ENCODE results near the gene MX2.

The MX2 gene

DNA sequence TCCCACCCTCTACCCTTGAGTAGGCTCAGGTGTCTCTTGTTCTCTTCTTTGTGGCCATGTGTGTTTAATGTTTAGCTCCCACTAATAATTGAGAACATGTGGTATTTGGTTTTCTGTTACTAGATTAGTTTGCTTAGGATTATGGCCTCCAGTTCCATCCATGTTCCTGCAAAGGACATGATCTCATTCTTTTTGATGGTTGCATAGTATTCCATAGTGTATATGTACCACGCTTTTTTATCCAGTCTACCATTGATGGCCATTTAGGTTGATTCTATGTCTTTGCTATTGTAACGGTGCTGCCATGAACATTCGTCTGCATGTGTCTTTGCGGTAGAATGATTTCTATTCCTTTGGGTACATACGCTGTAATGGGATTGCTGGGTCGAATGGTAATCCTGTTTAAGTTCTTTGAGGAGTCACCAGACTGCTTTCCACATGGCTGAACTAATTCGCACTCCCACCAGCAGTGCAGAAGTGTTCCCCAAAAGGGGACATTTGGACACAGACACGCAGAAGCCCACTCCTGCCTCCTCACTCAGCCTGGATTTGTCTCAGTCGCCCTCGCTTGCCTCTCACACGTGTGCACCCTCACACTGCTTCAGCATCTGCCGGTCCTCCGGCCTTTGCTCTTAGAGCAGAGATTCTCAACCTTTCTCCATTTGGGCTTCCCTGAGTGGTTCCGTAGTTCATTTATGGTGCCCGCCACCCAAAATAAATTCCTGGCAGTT is 3.7 kb downstream of the MX2 start:
- no peak for ATAC-seq
- DNase-seq, result no peak

DNA sequence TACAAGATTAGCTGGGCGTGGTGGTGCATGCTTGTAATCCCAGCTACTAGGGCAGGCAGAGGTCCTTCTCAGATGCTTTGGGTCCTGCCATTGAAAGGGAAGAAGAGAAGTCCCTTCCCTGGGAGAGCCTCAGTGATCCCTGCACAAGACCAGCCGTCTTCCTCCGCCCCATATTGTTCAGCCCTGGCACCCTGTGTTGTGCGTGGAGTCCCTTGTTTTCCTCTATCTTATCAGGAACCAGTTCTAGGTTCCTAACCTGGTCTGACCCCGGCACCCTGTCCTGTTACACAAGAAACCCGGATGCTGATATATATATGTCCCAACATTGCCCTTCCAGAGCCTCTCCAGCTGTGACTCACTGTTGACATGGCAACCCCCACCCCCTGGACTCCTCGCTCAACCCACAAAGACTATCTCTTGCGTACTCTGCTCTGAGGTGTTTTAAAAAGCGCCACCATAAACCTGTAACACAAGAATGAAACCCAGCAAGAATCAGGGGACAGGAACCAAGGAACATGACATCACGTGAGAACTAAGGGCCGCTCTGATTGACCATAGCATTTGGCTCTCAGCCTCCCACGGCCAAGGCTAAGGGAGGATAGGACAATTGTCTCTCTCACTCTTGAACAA is 4.8 kb downstream of the MX2 start:
- DNase-seq, result no peak
- no peak for ATAC-seq

DNA sequence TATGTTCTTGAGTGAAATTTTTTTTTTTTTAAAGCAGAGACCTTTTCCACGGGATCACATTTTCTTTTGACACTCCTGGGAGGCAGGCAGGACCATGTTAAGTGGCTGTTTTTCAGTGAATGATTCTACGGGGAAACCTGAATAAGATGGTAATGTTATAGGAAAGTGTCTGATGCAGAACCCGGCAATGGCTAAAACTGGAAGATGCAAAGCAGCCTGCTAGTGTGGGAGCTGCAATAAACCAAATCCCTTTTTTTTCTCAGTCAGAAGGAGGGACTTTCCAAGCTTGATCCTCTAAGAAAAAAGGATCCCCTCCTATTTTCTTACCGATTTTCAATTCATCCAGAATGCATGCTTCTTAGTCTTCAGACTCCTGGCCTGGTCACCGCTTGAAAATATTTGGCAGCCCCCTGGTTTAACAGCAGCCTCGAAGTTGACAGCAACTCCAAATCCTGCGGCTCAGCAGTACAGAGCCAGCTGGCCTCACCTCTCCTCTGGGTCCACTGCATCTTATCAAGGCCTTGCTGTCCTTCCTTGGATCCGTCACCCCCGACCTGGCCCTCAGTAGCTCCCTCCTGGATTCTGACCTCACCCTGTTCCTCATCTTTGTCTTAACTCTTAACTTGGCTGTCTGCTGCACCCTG is 5.6 kb downstream of the MX2 start:
- no peak for DNase-seq
- no peak for ATAC-seq

DNA sequence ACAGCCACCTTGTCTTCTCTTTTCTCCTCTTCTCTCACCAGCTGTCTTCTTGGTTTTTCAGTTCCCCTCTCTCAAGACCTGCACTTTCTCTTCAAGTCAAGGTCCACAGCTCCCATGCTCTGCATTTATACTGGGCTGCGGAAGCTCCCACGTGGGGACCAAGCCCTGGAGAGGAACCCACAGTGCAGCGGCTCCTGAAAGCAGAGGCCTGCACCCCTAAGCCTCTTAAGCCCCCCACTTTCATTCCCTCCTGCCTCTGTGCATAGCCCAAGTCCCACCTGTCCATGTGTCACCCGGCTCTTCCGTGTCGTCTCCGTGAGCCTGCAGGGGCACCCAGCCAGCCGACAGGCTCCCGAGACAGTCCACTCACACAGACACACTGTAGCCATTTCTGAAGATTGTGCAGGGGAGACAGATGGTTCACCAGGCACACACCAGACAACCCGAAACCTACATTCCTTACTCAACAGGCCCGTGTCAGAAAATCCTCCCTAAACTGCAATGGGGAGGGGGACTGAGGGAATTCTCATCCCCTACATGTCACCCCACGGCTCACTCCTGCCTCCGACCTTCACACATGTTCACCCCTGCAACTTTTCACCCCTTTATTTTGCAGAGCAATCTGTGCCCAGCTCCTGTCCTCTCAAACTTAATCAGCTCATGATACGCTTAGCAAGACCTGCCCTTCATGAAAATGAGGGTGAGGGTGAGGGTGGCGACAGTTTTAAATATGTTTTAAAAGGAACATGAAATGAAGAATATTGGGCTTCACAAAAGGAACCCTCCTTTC is 6.3 kb downstream of the MX2 start:
- no peak for DNase-seq

DNA sequence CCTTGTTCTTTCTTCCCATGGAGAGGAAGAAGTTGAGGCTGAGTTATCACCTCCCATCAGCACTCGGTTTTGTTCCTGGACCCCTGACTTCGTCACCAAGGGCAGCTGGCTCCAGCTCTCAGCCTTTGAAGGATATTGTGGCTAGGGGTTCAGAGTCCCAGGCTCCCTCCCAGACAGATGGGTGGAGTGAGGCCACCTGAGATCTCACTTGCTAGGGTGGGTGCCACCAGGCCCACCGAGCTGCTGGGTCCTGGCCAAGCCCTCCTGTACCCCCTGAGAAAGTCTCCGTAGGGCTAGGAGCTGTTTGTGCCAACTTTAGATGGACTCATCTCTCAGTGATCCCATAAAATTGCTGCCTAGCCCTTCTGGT is 6.9 kb downstream of the MX2 start:
- ATAC-seq (no peak), DNase-seq (no peak)

More for the DNA sequence above, 6.3 kb downstream of the MX2 start:
- no peak for ATAC-seq

DNA sequence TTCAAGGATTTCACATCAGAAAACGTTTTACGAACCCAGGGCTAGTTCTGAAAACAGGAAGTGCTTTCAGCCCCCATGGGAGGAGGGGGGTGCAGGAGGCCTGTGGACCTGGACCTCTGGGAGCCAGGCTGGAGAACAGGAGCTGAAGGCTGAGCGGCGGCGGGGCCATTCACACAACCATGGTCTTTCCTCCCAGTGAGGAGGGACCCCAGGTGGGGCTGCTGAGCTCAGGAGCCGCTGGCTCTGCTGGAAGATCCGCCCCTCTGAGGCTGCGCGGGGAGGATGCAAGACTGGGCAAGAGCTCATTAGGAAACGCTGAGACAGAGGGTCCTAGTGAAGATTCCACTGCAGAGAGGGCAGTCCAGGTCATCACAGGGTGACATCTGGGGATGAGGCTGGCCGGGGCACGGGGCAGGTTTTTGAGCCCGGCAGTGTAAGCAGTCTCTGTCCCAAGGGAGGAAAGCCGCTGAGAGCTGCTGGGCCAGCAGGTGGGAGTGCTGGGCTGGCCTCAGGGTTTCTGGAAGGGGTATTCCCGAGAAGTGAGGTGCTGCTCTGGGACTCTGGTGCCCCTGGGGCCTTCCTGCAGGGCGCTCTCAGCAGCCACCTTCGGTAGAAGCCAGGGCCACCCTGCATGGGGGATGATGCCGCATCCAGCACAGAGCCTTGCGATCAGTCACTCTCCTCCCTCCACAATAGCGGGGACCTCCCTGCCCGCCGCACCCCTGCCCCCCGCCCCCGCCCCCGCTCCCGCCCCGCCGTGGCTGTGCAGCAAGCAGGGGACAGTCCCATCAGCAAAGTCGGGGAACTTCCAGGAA is 7.5 kb downstream of the MX2 start:
- DNase-seq, result peak; percentile 46
- ATAC-seq, result peak; percentile 62

DNA sequence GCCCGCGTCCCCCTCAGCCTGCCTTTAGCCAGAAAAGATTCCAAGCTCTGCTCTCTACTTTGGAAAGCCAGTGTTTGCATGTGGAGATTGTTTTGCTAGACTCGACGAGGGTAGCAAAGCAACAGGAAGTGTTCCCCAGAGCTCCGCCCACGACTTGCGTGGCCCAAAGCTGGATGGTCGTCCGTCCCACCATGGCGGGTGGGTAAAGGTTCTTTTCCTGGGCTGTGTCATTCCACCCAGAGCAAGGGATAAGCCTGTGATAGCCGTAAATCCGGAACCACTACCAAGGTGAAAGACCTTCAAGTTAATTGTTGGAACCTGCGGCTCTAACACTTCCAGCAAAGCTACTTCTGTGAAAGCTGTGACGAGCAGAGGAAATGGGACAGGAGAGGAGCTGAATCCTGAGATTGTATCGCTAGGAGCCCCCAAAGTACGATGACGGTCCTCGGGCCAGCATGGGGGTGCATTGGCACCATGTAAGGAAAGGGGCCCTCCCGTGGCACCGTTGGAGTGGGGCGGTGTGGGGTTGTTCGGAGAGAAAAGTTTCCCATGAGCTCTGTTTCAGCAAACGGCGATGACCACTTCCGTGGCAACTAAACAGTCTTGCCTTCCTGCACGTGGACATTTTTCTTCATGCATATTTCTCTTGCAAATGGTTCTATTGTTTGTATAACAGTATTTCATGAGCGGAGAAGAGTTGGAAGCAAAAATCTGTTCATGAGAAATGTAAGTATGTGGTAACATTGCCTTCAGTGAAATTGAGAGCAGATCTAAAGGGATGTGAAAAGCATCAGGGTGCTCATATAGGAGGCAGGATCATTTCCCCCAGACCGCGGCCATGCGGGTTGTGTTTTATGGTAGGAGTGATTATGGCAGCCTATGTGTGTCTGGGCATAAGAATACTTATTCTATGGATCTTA is 8.4 kb downstream of the MX2 start:
- DNase-seq (peak; percentile 46), ATAC-seq (no peak)

DNA sequence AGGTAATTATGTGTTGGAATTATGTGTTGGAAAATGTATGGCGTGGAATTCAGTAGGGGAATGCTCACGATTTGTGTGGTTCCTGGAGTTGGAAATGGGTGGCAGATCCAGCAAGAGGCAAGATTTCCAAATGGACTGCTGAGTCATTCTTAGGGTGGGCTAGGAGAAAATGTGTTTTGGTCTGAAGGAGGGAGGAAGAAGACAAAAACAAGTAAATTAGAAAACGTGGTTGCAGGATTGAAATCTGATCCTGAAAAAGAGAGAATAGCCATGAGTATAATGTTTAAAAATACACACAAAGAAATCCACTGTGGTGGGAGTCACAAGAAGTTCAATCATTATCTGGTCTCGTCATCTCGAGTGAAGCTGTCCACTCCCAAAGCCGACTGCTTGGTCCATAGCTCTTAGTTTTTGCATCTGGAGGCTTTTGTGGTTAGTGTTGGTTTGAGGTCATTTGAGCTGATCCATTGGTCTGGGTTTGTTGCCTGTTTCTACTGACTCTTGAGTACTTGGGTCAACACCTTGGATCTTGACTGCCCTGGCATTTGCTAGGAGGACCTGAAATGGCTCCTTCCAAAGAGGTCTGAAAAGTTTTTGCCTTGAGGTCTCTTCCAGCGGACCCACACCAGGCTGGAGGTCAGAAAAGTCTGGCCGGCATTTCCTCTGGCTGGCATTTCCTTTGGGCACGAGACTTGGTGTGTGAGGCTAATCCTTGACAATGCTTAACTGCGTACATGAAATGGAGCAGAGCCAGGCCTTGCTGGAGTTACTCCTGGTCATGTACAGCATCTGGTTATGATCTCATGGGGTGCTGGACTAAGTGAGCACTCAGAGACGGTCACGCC is 9.2 kb downstream of the MX2 start:
- no peak for ATAC-seq
- DNase-seq, result no peak

DNA sequence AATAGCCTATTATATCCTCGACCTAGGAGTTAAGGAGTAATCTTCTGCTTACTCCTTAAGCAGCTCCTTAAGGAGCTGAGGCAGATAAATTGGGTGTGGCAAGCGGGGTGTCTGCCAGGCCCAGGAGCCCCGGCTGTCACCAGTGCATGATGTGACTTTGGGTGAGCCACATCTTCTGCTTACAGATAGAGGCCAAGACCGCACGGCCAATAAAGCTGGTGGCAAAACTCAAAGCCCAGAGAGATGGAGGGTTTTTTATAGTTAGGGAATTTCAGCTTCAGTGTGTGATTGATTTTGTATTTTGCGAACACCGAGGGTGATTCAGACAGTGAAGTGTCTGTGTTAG is 9.8 kb downstream of the MX2 start:
- no peak for DNase-seq
- no peak for ATAC-seq

DNA sequence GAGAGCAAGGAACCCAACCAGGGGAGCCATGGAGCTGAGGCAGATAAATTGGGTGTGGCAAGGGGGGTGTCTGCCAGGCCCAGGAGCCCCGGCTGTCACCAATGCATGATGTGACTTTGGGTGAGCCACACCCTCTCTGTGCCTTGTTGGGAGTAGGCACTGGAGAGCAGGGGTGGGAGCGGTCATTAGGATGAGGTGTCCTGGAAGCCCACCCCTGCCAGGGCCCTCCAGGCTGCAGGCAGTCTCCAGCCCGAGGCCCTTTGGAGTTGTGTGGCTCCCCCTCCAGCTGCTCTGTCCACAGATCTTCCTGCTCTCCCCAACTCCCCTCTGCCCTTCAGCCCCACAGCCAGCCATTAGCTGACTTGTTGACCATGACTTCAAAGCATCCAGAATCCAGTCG is 11.4 kb downstream of the MX2 start:
- ATAC-seq (no peak), DNase-seq (no peak)

DNA sequence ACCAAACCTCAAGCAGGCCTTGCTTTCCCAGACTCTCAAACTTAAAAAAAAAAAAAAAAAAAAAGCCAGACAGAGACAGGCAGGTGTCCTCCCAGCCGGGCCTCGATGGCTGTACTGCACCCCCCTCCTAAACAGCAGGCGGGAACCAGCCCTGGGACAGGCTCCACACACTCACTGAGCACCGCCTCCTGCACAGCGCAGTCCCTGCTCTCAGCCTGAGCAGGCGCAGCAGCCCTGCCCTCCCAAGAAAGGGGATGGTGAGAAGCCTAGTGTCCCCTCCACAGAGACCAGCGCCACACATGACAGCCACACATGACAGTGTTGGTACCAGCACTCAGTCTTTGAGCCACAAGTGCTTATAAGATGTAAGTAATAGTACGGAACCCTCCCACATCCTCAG is 11.9 kb downstream of the MX2 start:
- no peak for ATAC-seq

DNA sequence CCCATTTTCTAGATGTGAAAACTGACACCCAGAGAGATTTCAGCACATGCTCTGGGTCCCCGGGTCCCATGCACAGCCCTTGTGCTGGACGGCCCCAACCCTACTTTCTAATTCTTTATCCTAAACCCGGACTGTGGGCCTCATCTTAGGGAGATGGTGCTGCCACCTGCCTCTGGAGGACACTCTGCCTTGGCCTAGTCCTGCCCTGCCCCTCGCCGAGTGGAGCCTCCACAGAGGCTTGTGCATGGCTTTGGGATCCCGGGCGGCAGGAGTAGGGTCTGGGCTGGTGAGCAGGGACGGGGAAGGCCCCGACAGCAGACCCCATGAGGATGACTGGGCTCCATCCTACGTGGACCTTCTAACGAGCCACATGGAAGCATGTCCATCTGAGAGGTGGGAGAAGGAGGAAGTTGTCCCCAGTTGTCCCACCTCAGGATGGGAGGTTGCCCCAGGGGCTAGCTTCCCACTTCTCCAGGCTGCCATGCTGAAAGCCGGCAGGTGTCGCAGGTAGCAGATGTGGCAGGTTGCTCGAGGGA is 12.4 kb downstream of the MX2 start:
- ATAC-seq, result no peak
- no peak for DNase-seq

More for the DNA sequence above, 11.9 kb downstream of the MX2 start:
- no peak for DNase-seq

DNA sequence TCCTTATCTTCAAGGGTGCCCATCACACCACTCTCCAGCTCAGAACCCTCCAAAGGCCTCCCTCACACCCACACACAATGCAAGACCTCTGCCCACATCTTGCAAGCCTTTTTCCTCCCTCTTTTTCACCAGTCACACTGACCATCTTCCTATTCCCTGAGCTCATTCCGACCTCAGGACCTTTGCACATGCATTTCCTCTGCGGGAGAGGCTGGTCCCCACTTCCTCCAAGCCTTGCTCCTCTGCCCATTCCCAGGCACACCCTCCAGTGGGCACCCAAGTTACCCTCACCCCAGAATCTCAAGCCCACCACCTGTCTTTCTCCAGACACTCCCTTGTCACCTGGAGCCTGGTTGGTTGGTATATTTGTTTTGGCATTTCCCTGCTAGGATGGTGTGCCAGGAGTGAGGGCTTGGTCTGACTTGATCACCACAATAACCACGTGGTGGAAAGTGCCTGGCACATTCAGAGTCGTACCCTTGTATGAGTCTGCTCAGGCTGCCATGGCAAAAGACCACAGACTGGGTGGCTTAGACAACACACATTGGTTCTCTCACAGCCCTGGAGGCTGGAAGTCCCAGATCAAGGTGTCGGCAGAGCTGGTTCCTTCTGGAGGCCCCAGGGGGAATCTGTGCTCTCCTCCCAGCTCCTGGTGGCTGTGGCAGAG is 13.2 kb downstream of the MX2 start:
- peak; percentile 89 for ATAC-seq
- DNase-seq, result peak; percentile 26

DNA sequence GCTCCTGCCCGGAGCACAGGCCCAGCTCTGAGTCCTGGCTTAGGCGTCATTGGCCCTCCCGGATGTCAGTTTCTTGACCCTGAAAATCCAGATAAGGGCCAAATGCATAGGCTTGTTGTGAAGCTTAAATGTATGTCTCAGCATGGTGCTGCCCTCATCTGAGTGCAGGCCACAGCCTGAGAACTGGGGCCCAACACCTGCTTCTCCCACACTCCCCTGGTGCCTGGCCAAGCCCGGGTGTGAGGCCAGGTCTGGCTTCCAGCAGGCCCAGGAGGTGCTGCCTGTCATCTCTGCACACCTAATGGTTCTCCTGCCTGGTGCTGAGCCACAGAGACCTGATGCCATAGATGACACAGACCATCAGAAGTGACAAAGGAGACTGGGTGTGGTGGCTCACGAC is 14.0 kb downstream of the MX2 start:
- no peak for DNase-seq
- ATAC-seq, result no peak

DNA sequence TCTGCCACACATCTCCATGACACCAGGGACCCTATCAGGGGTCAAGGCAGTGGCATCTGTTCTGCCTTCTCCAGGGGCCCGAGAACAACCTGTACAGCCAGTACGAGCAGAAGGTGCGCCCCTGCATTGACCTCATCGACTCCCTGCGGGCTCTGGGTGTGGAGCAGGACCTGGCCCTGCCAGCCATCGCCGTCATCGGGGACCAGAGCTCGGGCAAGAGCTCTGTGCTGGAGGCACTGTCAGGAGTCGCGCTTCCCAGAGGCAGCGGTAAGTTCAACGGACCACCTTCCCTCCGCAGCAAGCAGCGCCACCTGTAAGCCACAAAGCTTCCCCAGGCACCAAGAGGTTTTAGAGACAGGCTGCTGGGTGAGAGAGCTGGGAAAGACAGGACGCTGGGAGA is 15.9 kb downstream of the MX2 start:
- ATAC-seq, result no peak
- no peak for DNase-seq

DNA sequence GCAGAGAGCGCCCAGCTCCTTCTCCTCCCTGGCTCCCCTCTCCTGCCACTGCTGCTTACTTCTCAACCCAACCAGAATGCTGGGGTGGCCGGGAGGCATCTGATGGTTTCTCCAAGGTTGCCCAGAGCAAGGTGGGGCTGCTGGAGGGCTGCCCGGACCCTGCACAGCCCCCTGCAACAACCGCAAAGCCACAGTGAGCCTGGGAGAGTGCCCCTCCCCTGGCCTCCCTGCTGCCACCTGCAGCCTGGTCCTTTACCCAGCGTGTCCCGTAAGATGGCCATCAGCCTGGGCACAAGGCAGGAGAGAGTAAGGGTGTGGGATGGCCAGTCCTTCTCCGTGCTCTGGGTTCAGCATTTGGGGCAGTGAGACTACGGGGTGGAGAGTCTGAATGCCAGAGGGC is 17.0 kb downstream of the MX2 start:
- DNase-seq (no peak), ATAC-seq (no peak)

DNA sequence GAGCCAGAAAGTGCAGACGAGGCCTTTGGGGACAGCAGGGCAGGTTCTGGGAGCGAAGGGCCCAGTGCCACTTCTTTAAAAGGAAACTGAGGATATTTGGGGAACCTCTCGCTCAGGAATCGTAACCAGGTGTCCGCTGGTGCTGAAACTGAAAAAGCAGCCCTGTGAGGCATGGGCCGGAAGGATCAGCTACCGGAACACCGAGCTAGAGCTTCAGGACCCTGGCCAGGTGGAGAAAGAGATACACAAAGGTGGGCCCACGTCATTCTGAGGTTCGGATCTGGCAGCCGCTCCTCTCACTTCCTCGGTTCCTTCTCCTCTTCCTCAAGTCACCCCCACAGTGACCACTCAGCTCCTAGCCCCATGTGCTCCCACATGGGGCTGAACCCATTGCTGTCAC is 18.1 kb downstream of the MX2 start:
- ATAC-seq (no peak), DNase-seq (no peak)

DNA sequence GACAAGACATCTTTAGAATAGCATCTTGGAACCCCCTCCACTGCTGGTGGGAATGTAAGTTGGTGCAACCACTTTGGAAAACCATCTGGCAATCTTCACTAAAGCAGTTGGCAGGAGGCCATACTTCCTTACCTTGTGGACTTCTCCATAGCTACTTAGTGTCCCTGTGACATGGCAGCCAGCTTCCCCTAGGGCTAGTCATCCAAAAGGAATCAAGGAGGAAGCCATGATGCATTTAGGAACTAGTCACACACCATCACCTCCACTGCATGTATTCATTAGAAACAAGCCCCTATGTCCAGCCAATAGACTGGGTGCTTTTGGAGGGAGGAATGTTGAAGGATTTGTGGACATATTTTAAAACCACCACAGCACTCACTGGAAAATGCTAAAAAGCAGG is 19.9 kb downstream of the MX2 start:
- DNase-seq (no peak), ATAC-seq (no peak)
